B cell (primary cell): Measurements from ENCODE around the gene EFNA5. TPM values are rescaled to one million over a fixed set of nuclear protein-coding genes. Genes with fewer than 3 reads are reported as not detected.

ENCODE experiments used
- ATAC-seq: fragments of 200-7000 bp; cut with Tn5 transposase; one replicate; pipeline ENCODE4 v1.10.0; 2021; ENCODE audit warnings: low read depth, mild to moderate bottlenecking, moderate number of reproducible peaks, moderate library complexity
- CTCF ChIA-PET: fragments of 350-600 bp; sonication (Branson Sonifier 250); formaldehyde crosslinking; loops from one replicate; lab custom pipeline; 2021; ENCODE audit warnings: antibody characterized with exemption, inconsistent platforms; lab: Charles Lee
- POLR2A ChIA-PET: fragments of 350-600 bp; sonication (Branson Sonifier 250); formaldehyde crosslinking; loops from one replicate; lab custom pipeline; 2021; ENCODE audit warnings: antibody characterized with exemption; lab: Charles Lee
- DNase-seq: peaks from one replicate; pipeline ENCODE4 v3.0.0; 2013
- H2AFZ ChIP-seq: 2 replicates; pipeline ENCODE4 v1.6.1; 2012; ENCODE audit warnings: mild to moderate bottlenecking, low read depth, low read length; ENCODE audit not compliant: insufficient read depth, poor library complexity, severe bottlenecking
- H3K27ac ChIP-seq, 2 donors: 1 replicate in 1 of 2; 2 replicates in 1 of 2; pipeline ENCODE4 v1.5.1; 2012 to 2013; ENCODE audit warnings: low read length in 2 of 2, mild to moderate bottlenecking in 2 of 2, moderate library complexity in 1 of 2
- H3K27me3 ChIP-seq, 4 experiments: fragments of 200-600 bp in 1 of 4; sonication (generic) in 1 of 4; replicated peaks in 1 of 4; 1 replicate in 2 of 4; 2 replicates in 2 of 4; pipeline versions ENCODE4 v1.6.1 to v1.7.0; 2013 to 2016; ENCODE audit warnings: low read length in 3 of 4, mild to moderate bottlenecking in 2 of 4, mixed read lengths in 1 of 4, moderate library complexity in 1 of 4; ENCODE audit not compliant: insufficient read depth in 4 of 4, control insufficient read depth in 3 of 4; ENCODE audit errors: control extremely low read depth in 1 of 4
- H3K36me3 ChIP-seq, 2 experiments: replicated peaks in 1 of 2; 1 replicate in 1 of 2; 2 replicates in 1 of 2; pipeline versions ENCODE4 v1.6.1 to v1.7.1; 2013; ENCODE audit warnings: low read length in 1 of 2; ENCODE audit not compliant: insufficient read depth in 2 of 2, control insufficient read depth in 1 of 2; ENCODE audit errors: control extremely low read depth in 1 of 2, extremely low read depth in 1 of 2
- H3K4me1 ChIP-seq, 2 donors: fragments of 200-600 bp in 1 of 2; sonication (generic) in 1 of 2; 1 replicate in 1 of 2; 2 replicates in 1 of 2; pipeline versions ENCODE4 v1.5.1 to v1.6.1; 2013 to 2017; ENCODE audit warnings: low read length in 2 of 2; ENCODE audit not compliant: control insufficient read depth in 2 of 2, insufficient read depth in 2 of 2
- H3K4me2 ChIP-seq: replicated peaks from 2 replicates; pipeline ENCODE3; 2012; ENCODE audit warnings: mild to moderate bottlenecking, low read depth, low read length; ENCODE audit not compliant: poor library complexity, severe bottlenecking
- H3K4me3 ChIP-seq, 5 experiments: fragments of 200-600 bp in 1 of 5; sonication (generic) in 1 of 5; 1 replicate in 3 of 5; 2 replicates in 2 of 5; pipeline versions ENCODE4 v1.5.1 to v1.7.0; 2011 to 2016; ENCODE audit warnings: low read length in 4 of 5, mild to moderate bottlenecking in 4 of 5, low read depth in 2 of 5, control low read depth in 1 of 5, moderate library complexity in 1 of 5; ENCODE audit not compliant: insufficient read depth in 1 of 5; ENCODE audit errors: control extremely low read depth in 1 of 5, extremely low read depth in 1 of 5
- H3K79me2 ChIP-seq: fragments of 200-600 bp; sonication (generic); one replicate; pipeline ENCODE4 v1.6.0; 2016; ENCODE audit warnings: low read length; ENCODE audit not compliant: control insufficient read depth, insufficient read depth
- H3K9ac ChIP-seq: fragments of 200-600 bp; sonication (generic); 2 replicates; pipeline ENCODE4 v1.6.1; 2017; ENCODE audit warnings: mild to moderate bottlenecking, low read length, moderate library complexity
- H3K9me3 ChIP-seq, 3 donors: one replicate each; pipeline versions ENCODE4 v1.6.1 to v1.7.1; 2013; ENCODE audit warnings: low read length in 2 of 3; ENCODE audit not compliant: control insufficient read depth in 2 of 3, insufficient read depth in 1 of 3; ENCODE audit errors: control extremely low read depth in 1 of 3
- H4K20me1 ChIP-seq: 2 replicates; pipeline ENCODE4 v1.6.0; 2012; ENCODE audit warnings: mild to moderate bottlenecking, low read length; ENCODE audit not compliant: insufficient read depth, control insufficient read depth, poor library complexity, severe bottlenecking
- H3K27ac Mint-ChIP-seq: one replicate; pipeline ENCODE4 v1.8.0; 2021; ENCODE audit warnings: mixed read lengths
- H3K27me3 Mint-ChIP-seq: one replicate; pipeline ENCODE4 v1.8.0; 2021; ENCODE audit warnings: mixed read lengths
- H3K4me1 Mint-ChIP-seq: one replicate; pipeline ENCODE4 v1.8.0; 2021; ENCODE audit warnings: mixed read lengths
- H3K4me3 Mint-ChIP-seq: one replicate; pipeline ENCODE4 v1.8.0; 2021; ENCODE audit warnings: mixed read lengths
- H3K9me3 Mint-ChIP-seq: one replicate; pipeline ENCODE4 v1.8.0; 2022; ENCODE audit warnings: mixed read lengths; ENCODE audit not compliant: insufficient read depth
- CTCF ChIP-seq: fragments of 200-600 bp; IDR thresholded peaks from one replicate; pipeline ENCODE4 v1.8.0; 2022; ENCODE audit warnings: antibody characterized with exemption, mild to moderate bottlenecking
- EZH2 ChIP-seq: IDR thresholded peaks from 2 replicates; pipeline ENCODE4 v1.6.1; 2012; ENCODE audit warnings: borderline replicate concordance, low read depth, mild to moderate bottlenecking, moderate library complexity, low read length; ENCODE audit not compliant: insufficient read depth, poor library complexity, severe bottlenecking
- WGBS: methylation state at CpG from one replicate; pipeline ENCODE4 v1.1.5; 2013; ENCODE audit warnings: missing lambda C conversion rate; ENCODE audit not compliant: insufficient coverage; 5-methylcytosine and 5-hydroxymethylcytosine counted together
- intact Hi-C: fragments of 100-400 bp; cut with micrococcal nuclease; formaldehyde crosslinking; loops from one replicate; pipeline ENCODE4 v1.10.0; 2022
- polyA plus RNA-seq: library from polyadenylated mRNA; depleted of rRNA; stranded (reverse); fragments of >200 nt; gene quantifications from 2 replicates; pipeline ENCODE4 v1.2.3, GENCODE V29; 2012
- total RNA-seq, 2 donors: library from RNA; stranded (reverse); fragments of 120-200 nt in 1 of 2; gene quantifications; 1 replicate in 1 of 2; 2 replicates in 1 of 2; pipeline versions ENCODE4 v1.2.3 to v1.2.4, GENCODE V29; 2013 to 2022

EFNA5 gene
- total and polyA plus RNA-seq, 2 donors (not counting 1 experiment from before 2014, with no cell fraction given): not detected

- no peaks in the 10 kb centered on the region for H3K9me3 Mint-ChIP-seq
Measured at GRCh38 chr5:107367939-107368338, 302.8 kb downstream of the EFNA5 start.

DNA sequence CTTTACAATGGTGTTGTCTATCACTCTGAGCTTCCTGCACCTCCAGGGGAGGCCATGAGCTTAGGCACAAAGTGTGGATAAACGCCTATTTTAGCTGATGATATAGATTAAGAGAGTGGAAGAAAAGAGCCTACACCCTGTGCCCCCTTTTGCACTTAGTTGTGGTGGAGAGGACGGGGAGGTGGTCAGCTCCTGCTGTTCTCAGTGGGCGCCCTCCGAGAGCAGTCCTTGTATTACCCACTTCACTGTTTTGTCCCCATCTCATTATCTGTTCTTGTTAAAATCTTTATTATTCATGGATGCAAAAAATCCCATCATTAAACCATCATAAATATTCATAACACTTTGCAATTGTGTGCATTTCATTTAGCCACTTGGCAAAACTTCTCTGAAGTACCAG lies 303.3 kb downstream of the EFNA5 start:
- Histone ChIP-seq H3K9ac (no peak overlapping the region), H3K79me2 (no peaks in the 10 kb centered on the region), H3K9me3 (no peaks in the 10 kb centered on the region), H3K36me3 (no peaks in the 10 kb centered on the region), H3K4me2 (no peak overlapping the region), H3K27me3 (no peaks in the 10 kb centered on the region), H2AFZ (no peak overlapping the region), H3K27ac (no peak overlapping the region), H4K20me1 (no peaks in the 10 kb centered on the region), H3K4me1 (peaks cover 11% of the 10 kb centered on the region in 2 donors), H3K4me3 (no peak overlapping the region)
- no peak for TF ChIP-seq CTCF
- no peak for TF ChIP-seq EZH2
- no CpG with 5 or more reads among the region's 4 CpGs for WGBS
- no peak overlapping the region for H3K27ac Mint-ChIP-seq
- intact Hi-C loops: no loop called here
- no peak overlapping the region for H3K4me3 Mint-ChIP-seq
- ATAC-seq: no peak
- H3K9me3 Mint-ChIP-seq: no peaks in the 10 kb centered on the region
- POLR2A ChIA-PET: no interaction called here
- CTCF ChIA-PET: no interaction called here
- peaks cover 7% of the 10 kb centered on the region for H3K4me1 Mint-ChIP-seq
- no peak for DNase-seq
- peaks cover 4% of the 10 kb centered on the region for H3K27me3 Mint-ChIP-seq

More at GRCh38 chr5:107367939-107368338, 302.8 kb downstream of the EFNA5 start:
- Histone ChIP-seq H3K27ac (no peak overlapping the region), H3K36me3 (no peaks in the 10 kb centered on the region), H3K27me3 (no peaks in the 10 kb centered on the region), H4K20me1 (no peaks in the 10 kb centered on the region), H2AFZ (no peak overlapping the region), H3K4me2 (no peak overlapping the region), H3K4me1 (peaks cover 11% of the 10 kb centered on the region in 2 donors), H3K9me3 (no peaks in the 10 kb centered on the region), H3K4me3 (no peak overlapping the region), H3K79me2 (no peaks in the 10 kb centered on the region), H3K9ac (no peak overlapping the region)
- ATAC-seq: no peak
- TF ChIP-seq EZH2 (no peak), CTCF (no peak)
- WGBS: 79% methylated on average over 2 of the region's 2 CpGs
- intact Hi-C loops: no loop called here
- H3K4me1 Mint-ChIP-seq: peaks cover 7% of the 10 kb centered on the region
- DNase-seq: no peak
- H3K4me3 Mint-ChIP-seq: no peak overlapping the region
- ChIA-PET CTCF (no interaction called here), POLR2A (no interaction called here)
- H3K27me3 Mint-ChIP-seq: peaks cover 4% of the 10 kb centered on the region
- no peak overlapping the region for H3K27ac Mint-ChIP-seq
